HG03342 (cell line): ENCODE results near the gene GJB3.
"Not testable (repeated sequence)": the region's sequence is repeated elsewhere in the genome, so short reads cannot be mapped to it uniquely, and the experiment has no call there.

ENCODE experiments used
- ATAC-seq: cut with Tn5 transposase; IDR thresholded peaks from one replicate; pipeline ENCODE4 v1.9.1; 2021; ENCODE audit warnings: mild to moderate bottlenecking, moderate library complexity; ENCODE audit not compliant: unreplicated experiment

Gene GJB3

DNA sequence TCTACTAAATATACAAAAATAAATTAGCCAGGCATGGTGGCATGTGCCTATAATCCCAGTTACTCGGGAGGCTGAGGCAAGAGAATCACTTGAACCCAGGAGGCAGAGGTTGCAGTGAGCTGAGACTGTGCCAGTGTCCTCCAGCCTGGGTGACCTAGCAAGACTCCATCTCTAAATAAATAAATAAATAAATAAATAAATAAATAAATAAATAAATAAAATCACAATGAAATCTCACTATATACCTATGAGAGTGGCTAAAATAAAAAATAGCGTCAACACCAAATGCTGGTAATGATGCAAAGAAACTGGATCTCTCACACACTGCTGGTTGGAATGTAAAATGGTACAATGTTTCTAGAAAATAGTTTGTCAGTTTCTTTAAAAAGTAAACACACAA is 37.8 kb downstream of the GJB3 start:
- ATAC-seq = not testable (repeated sequence)

DNA sequence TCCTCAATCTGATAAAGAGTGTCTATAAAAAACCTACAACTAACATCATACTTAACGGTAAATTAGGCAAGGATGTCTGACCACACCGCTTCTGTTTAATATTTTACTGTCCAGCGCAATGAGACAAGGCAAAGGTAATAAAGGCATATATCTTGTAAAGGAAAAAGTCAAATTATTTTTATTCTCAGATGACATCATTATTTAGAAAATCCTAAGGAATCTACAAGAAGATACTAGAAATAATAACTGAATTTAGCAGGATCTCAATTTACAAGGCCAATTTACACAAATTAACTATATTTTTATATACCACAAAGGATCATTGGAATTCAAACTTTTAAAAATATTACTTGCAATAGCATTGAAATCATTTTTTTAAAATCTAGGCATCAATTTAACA is 41.2 kb downstream of the GJB3 start:
- no peak for ATAC-seq

GRCh38 chr1:34824817-34825454 is 43.9 kb downstream of the GJB3 start:
- ATAC-seq = no peak

DNA sequence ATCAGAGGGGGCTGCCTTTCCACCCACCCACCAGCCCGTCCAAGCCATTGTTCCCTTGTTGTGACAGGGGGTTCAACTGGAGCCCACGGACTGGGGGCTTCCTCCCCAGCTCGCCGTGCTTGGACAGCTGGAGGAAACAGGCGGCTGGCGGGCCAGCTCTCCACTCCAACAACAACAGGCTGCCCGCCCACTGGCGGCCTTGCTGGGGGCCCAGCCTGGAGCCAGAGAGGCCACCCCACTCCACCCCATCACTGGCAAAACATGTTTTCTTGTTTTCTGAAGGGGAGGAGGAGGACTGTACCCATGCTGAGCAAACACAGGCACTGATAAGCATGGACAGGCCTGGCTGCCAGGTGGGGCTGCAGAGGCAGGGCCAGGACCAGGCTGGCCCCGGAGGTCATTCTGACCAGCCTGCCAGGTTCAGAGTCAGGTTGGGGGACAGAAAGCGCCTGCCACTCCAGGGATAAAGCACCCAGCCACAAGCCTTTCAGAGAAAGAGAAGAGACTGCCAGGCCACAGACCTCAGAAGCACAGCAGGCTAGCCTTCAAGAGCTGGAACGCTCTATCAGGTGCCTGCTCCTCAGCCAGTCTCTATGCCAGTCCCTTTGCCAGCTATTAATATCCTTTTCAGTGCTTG is 44.6 kb downstream of the GJB3 start:
- no peak for ATAC-seq

DNA sequence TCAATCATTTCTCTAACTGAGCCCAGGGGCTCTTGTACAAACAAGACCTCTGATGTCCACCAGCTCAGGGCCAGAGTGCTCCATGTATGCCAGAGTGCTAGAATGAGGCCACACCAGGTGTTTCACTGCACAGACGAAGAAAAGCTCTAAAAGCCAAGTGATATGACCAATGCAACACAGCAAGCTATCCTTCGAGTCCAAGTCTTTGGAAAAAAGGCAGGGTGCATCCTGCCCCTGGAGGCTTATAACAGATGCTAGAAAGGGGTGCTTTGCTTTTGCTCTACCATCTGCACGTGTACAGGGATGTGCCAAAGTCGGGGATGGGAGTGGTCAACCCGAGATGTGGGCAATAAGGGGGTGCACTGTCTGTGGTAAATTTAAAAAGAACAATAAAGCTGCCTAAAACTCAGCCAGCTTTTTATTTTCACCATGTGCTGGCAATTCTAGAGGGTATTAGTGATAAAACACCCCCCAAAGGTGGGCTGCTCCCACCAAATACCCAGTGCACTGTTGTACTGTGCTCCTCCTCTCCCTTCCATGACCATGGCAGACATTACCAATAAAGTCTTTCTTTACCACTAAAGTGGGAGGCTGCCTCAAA is 46.4 kb downstream of the GJB3 start:
- ATAC-seq = no peak

GRCh38 chr1:34828611-34829010 is 47.6 kb downstream of the GJB3 start:
- ATAC-seq = no peak

- no peak for ATAC-seq
These were observed 48.2 kb downstream of the GJB3 start for GRCh38 chr1:34829250-34829649.

GRCh38 chr1:34831721-34832246 is 50.8 kb downstream of the GJB3 start:
- ATAC-seq = no peak

- ATAC-seq = no peak
These were observed 52.7 kb downstream of the GJB3 start for GRCh38 chr1:34833711-34834110.
